IMR-90 (cell line): Measurements from ENCODE around the gene CNPY3. TPM values are rescaled to one million over a fixed set of nuclear protein-coding genes. Genes with fewer than 3 reads are reported as not detected.

Source experiments
- ATAC-seq: fragments of 200-7000 bp; cut with Tn5 transposase; 2 replicates; pipeline ENCODE4 v1.9.1; 2020; ENCODE audit warnings: low read depth, mild to moderate bottlenecking, moderate library complexity
- BruUV-seq: library from RNA; stranded (reverse); fragments of 400-500 nt; replicated peaks from 2 replicates; lab custom pipeline; 2021; lab: Mats Ljungman, UMichigan
- CTCF ChIA-PET: fragments of 300-600 bp; formaldehyde crosslinking; extraction: SDS; loops from one replicate; lab custom pipeline; 2021; ENCODE audit warnings: antibody characterized with exemption; lab: Yijun Ruan, JAX
- POLR2A ChIA-PET: fragments of 300-600 bp; sonication (Branson Sonifier 250); formaldehyde crosslinking; loops from one replicate; lab custom pipeline; 2022; ENCODE audit warnings: antibody characterized with exemption; ENCODE audit not compliant: unreplicated experiment; lab: Charles Lee
- DNase-seq: peaks from one replicate; pipeline ENCODE4 v3.0.0; 2013
- H2AFZ ChIP-seq: replicated peaks from 2 replicates; pipeline ENCODE3; 2013; ENCODE audit warnings: low read length, mild to moderate bottlenecking; ENCODE audit not compliant: poor library complexity
- H2AK5ac ChIP-seq: 2 replicates; pipeline ENCODE4 v1.6.1; 2013; ENCODE audit warnings: low read depth, low read length, inconsistent platforms
- H2AK9ac ChIP-seq: replicated peaks from 2 replicates; pipeline ENCODE3; 2013; ENCODE audit warnings: mild to moderate bottlenecking, low read depth, low read length, moderate library complexity; ENCODE audit not compliant: poor library complexity
- H2BK120ac ChIP-seq: 2 replicates; pipeline ENCODE4 v1.6.1; 2013; ENCODE audit warnings: low read depth, low read length, inconsistent platforms
- H2BK15ac ChIP-seq: 3 replicates; pipeline ENCODE4 v1.6.1; 2013; ENCODE audit warnings: low read depth, low read length, inconsistent platforms
- H2BK20ac ChIP-seq: 2 replicates; pipeline ENCODE4 v1.6.1; 2013; ENCODE audit warnings: low read depth, mild to moderate bottlenecking, inconsistent platforms, low read length, moderate library complexity
- H2BK5ac ChIP-seq: 2 replicates; pipeline ENCODE4 v1.6.1; 2013; ENCODE audit warnings: mild to moderate bottlenecking, low read depth, low read length, inconsistent platforms; ENCODE audit not compliant: poor library complexity, severe bottlenecking
- H3K14ac ChIP-seq: replicated peaks from 2 replicates; pipeline ENCODE4 v1.6.1; 2013; ENCODE audit warnings: low read depth, low read length, inconsistent platforms
- H3K18ac ChIP-seq: 2 replicates; pipeline ENCODE4 v1.6.1; 2013; ENCODE audit warnings: low read depth, low read length, control low read depth
- H3K23ac ChIP-seq: 2 replicates; pipeline ENCODE4 v1.6.1; 2013; ENCODE audit warnings: low read depth, low read length, inconsistent platforms
- H3K27ac ChIP-seq: 2 replicates; pipeline ENCODE4 v1.5.1; 2013; ENCODE audit warnings: mild to moderate bottlenecking, control low read depth, low read length; ENCODE audit not compliant: insufficient read depth
- H3K27me3 ChIP-seq: 2 replicates; pipeline ENCODE4 v1.6.1; 2013; ENCODE audit warnings: low read length; ENCODE audit not compliant: control insufficient read depth, insufficient read depth
- H3K36me3 ChIP-seq: 2 replicates; pipeline ENCODE4 v1.6.1; 2013; ENCODE audit warnings: low read length, mixed read lengths; ENCODE audit not compliant: control insufficient read depth, insufficient read depth
- H3K4ac ChIP-seq: 2 replicates; pipeline ENCODE4 v1.6.1; 2013; ENCODE audit warnings: low read depth, low read length, inconsistent platforms
- H3K4me1 ChIP-seq: 2 replicates; pipeline ENCODE4 v1.6.1; 2013; ENCODE audit warnings: low read length, mixed read lengths; ENCODE audit not compliant: control insufficient read depth, insufficient read depth
- H3K4me2 ChIP-seq: 2 replicates; pipeline ENCODE4 v1.6.1; 2013; ENCODE audit warnings: low read depth, mild to moderate bottlenecking, control low read depth, low read length, moderate library complexity
- H3K4me3 ChIP-seq: 2 replicates; pipeline ENCODE4 v1.5.1; 2013; ENCODE audit warnings: low read depth, mild to moderate bottlenecking, control low read depth, low read length, moderate library complexity; ENCODE audit not compliant: insufficient read depth
- H3K56ac ChIP-seq: 2 replicates; pipeline ENCODE4 v1.6.1; 2013; ENCODE audit warnings: low read length, inconsistent platforms; ENCODE audit not compliant: insufficient read depth; ENCODE audit errors: extremely low read depth
- H3K79me1 ChIP-seq, 2 experiments: 2 replicates each; pipeline ENCODE4 v1.6.1; 2013; ENCODE audit warnings: low read length in 2 of 2, inconsistent platforms in 1 of 2, low read depth in 1 of 2
- H3K9ac ChIP-seq: 2 replicates; pipeline ENCODE4 v1.6.1; 2013; ENCODE audit warnings: low read depth, low read length, control low read depth
- H3K9me1 ChIP-seq: 2 replicates; pipeline ENCODE4 v1.6.1; 2013; ENCODE audit warnings: low read length, inconsistent platforms; ENCODE audit not compliant: insufficient read depth
- H3K9me3 ChIP-seq: 2 replicates; pipeline ENCODE4 v1.6.1; 2013; ENCODE audit warnings: low read length; ENCODE audit not compliant: control insufficient read depth, insufficient read depth
- H4K20me1 ChIP-seq: 2 replicates; pipeline ENCODE4 v1.6.1; 2013; ENCODE audit warnings: low read length, inconsistent platforms; ENCODE audit not compliant: insufficient read depth
- H4K5ac ChIP-seq: 2 replicates; pipeline ENCODE4 v1.6.1; 2013; ENCODE audit warnings: mild to moderate bottlenecking, low read depth, low read length, control low read depth
- H4K8ac ChIP-seq, 2 experiments: 2 replicates each; pipeline ENCODE4 v1.6.1; 2013; ENCODE audit warnings: low read depth in 2 of 2, low read length in 2 of 2, control low read depth in 1 of 2, inconsistent platforms in 1 of 2
- H4K91ac ChIP-seq: 2 replicates; pipeline ENCODE4 v1.6.1; 2013; ENCODE audit warnings: low read depth, low read length, inconsistent platforms; ENCODE audit not compliant: insufficient read depth
- BHLHE40 ChIP-seq: fragments of 150-350 bp; IDR thresholded peaks from 2 replicates; pipeline ENCODE4 v1.6.1; 2016; ENCODE audit warnings: mild to moderate bottlenecking, low read depth, low read length
- CTCF ChIP-seq: conservative IDR thresholded peaks from 2 replicates; pipeline ENCODE4 v1.5.1; 2012; ENCODE audit warnings: mild to moderate bottlenecking, low read depth, low read length, improper control_type of control experiment
- ELK1 ChIP-seq: fragments of 150-350 bp; IDR thresholded peaks from 2 replicates; pipeline ENCODE4 v1.6.1; 2016; ENCODE audit warnings: low read depth, mild to moderate bottlenecking, low read length, moderate library complexity, borderline replicate concordance
- FOS ChIP-seq: fragments of 150-350 bp; IDR thresholded peaks from 2 replicates; pipeline ENCODE4 v1.6.1; 2016; ENCODE audit warnings: low read depth, low read length
- MAFK ChIP-seq: IDR thresholded peaks from 2 replicates; pipeline ENCODE4 v1.6.1; 2012; ENCODE audit warnings: low read depth, low read length, improper control_type of control experiment
- MAZ ChIP-seq: IDR thresholded peaks from 2 replicates; pipeline ENCODE4 v1.6.1; 2012; ENCODE audit warnings: low read depth, mild to moderate bottlenecking, low read length, improper control_type of control experiment, moderate library complexity, borderline replicate concordance
- MXI1 ChIP-seq: IDR thresholded peaks from 2 replicates; pipeline ENCODE4 v1.6.1; 2012; ENCODE audit warnings: low read depth, mild to moderate bottlenecking, low read length, moderate library complexity, borderline replicate concordance
- RAD21 ChIP-seq: IDR thresholded peaks from 2 replicates; pipeline ENCODE4 v1.6.1; 2012; ENCODE audit warnings: low read length, improper control_type of control experiment
- RCOR1 ChIP-seq: IDR thresholded peaks from 2 replicates; pipeline ENCODE4 v1.6.1; 2012; ENCODE audit warnings: mild to moderate bottlenecking, low read length, improper control_type of control experiment; ENCODE audit not compliant: insufficient replicate concordance
- RFX5 ChIP-seq: IDR thresholded peaks from 2 replicates; pipeline ENCODE4 v1.8.0; 2012; ENCODE audit warnings: low read depth, mild to moderate bottlenecking, low read length, moderate library complexity
- SMC3 ChIP-seq: fragments of 150-350 bp; IDR thresholded peaks from 2 replicates; pipeline ENCODE4 v1.6.1; 2016; ENCODE audit warnings: low read depth, mild to moderate bottlenecking, antibody characterized with exemption, low read length, moderate library complexity
- USF2 ChIP-seq: fragments of 150-350 bp; IDR thresholded peaks from 2 replicates; pipeline ENCODE4 v1.6.1; 2017; ENCODE audit warnings: mild to moderate bottlenecking, antibody characterized with exemption, low read length, low read depth
- WGBS, 2 experiments: methylation state at CpG; one replicate each; pipeline versions ENCODE4 v1.1.5 to v1.1.7; 2013; ENCODE audit warnings: missing lambda C conversion rate in 2 of 2; ENCODE audit not compliant: insufficient read length in 1 of 2; ENCODE audit errors: extremely low coverage in 2 of 2; 5-methylcytosine and 5-hydroxymethylcytosine counted together
- dilution Hi-C: fragments of 300-500 bp; cut with HindIII; formaldehyde crosslinking; loops from one replicate; pipeline ENCODE4 v1.14.3; 2018; ENCODE audit warnings: low sequenced_read_pairs; ENCODE audit not compliant: unreplicated experiment
- in situ Hi-C: fragments of 300-500 bp; cut with MboI; formaldehyde crosslinking; loops from 3 replicates; pipeline ENCODE4 v1.14.3; 2019; ENCODE audit warnings: low sequenced_read_pairs, inconsistent platforms, mixed read lengths
- intact Hi-C: fragments of 100-400 bp; cut with micrococcal nuclease; formaldehyde crosslinking; loops from 2 replicates; pipeline ENCODE4 v1.10.0; 2022
- polyA plus RNA-seq, 3 experiments: library from polyadenylated mRNA; depleted of rRNA; stranded (reverse); fragments of >200 nt; gene quantifications; 2 replicates each; pipeline ENCODE4 v1.2.3, GENCODE V29; 2012; ENCODE audit warnings: low replicate concordance in 1 of 3
- total RNA-seq: library from RNA; depleted of rRNA; stranded (reverse); fragments of >200 nt; gene quantifications from 2 replicates; pipeline ENCODE4 v1.2.3, GENCODE V29; 2012

The CNPY3 gene
- total and polyA plus RNA-seq, 2 of the 4 experiments (the other 2 are of a cell fraction) = 13.3 to 39.2 TPM

- peak within 1 kb of the TSS; percentile 73 for H3K4me3 ChIP-seq
- H4K91ac ChIP-seq = peak within 1 kb of the TSS; percentile 83
- peak within 1 kb of the TSS; percentile 58 for H3K18ac ChIP-seq
- DNase-seq (peak; percentile 99), ATAC-seq (peak; percentile 94)
- no peaks in the 10 kb centered on the region for H3K9me3 ChIP-seq
- H4K5ac ChIP-seq = peak within 1 kb of the TSS; percentile 59; the same call in 1 of the 2 replicates
- H3K23ac ChIP-seq = peak within 1 kb of the TSS; percentile 95
- 0% methylated on average over 13 of the region's 59 CpGs; no CpG with 5 or more reads in 1 of the 2 experiments for WGBS, 2 experiments
- H3K4me1 ChIP-seq = peaks cover 8% of the 10 kb centered on the region
- peak within 1 kb of the TSS; percentile 82 for H3K56ac ChIP-seq
- H2AFZ ChIP-seq = peak within 1 kb of the TSS; percentile 96
- peaks cover 31% of the 10 kb centered on the region for H3K9me1 ChIP-seq
- peaks cover 30% of the 10 kb centered on the region for H4K20me1 ChIP-seq
- H3K14ac ChIP-seq = peak within 1 kb of the TSS; percentile 95
- no peaks in the 10 kb centered on the region for H3K27me3 ChIP-seq
- peak within 1 kb of the TSS; percentile 68 for H2BK120ac ChIP-seq
- peak within 1 kb of the TSS; percentile 90 for H3K4me2 ChIP-seq
- H2BK15ac ChIP-seq = no peak within 1 kb of the TSS; the same call in 2 of the 3 replicates
- H3K79me1 ChIP-seq = peaks cover 30 to 55% of the 10 kb centered on the region in 2 experiments
- ChIA-PET POLR2A (interaction anchor here (0.5 to 1.0 kb wide), 4 partner anchors 14 to 202 kb away, joined by 3 to 4 read pairs (median 3); partner anchors contain the start of genes BICRAL, CNPY3 and SRF), CTCF (interaction anchor here (0.6 kb wide), 2 partner anchors 12 to 213 kb away, joined by 3 to 4 read pairs; no protein-coding TSS in a partner anchor)
- peak within 1 kb of the TSS; percentile 88 for H3K4ac ChIP-seq
- H2AK5ac ChIP-seq = peak within 1 kb of the TSS; percentile 72
- peak within 1 kb of the TSS; percentile 83 for H3K9ac ChIP-seq
- peak within 1 kb of the TSS; percentile 90 for H2AK9ac ChIP-seq
- peaks cover 5% of the 10 kb centered on the region for H3K36me3 ChIP-seq
- peak within 1 kb of the TSS; percentile 85 for H3K27ac ChIP-seq
- peak within 1 kb of the TSS; percentile 91 for H2BK5ac ChIP-seq
- H2BK20ac ChIP-seq = no peak within 1 kb of the TSS
- no TSS peak for BruUV-seq
- dilution Hi-C loops (no loop called here), in situ Hi-C loops (no loop called here), intact Hi-C loops (no loop called here)
- H4K8ac ChIP-seq = peak within 1 kb of the TSS; percentile 36 to 87; a peak in 3 of 4 replicates
- TF ChIP-seq RCOR1 (no peak), MXI1 (no peak), USF2 (no peak), MAZ (peak; percentile 31; the same call in 1 of the 2 replicates), ELK1 (no peak), FOS (no peak), MAFK (no peak), RFX5 (peak; percentile 99), RAD21 (no peak), SMC3 (no peak), BHLHE40 (0 out of 2 replicates have a peak, but pooled peaks have one; percentile 11), CTCF (no peak)
Observed at GRCh38 chr6:42984001-42984923, 55.0 kb downstream of the CNPY3 start, which contains the start of gene PPP2R5D. TSS of gene PPP2R5D (plus strand) at chr6:42984570. CDS start at chr6:42984678, 108 bp downstream.
